Measurements from ENCODE around the gene PCNX3. TPM values are rescaled to one million over a fixed set of nuclear protein-coding genes. Genes with fewer than 3 reads are reported as not detected.

PCNX3 gene
- total RNA-seq, 1 donor from 2014 or later = 35.9 TPM

- no peak overlapping the region for H3K4me3 ChIP-seq (ENCODE audit: low read depth, low read length)
- no peak for TF ChIP-seq CTCF (conservative IDR thresholded peaks at IDR 0.05; ENCODE audit: low read depth, low read length)
- DNase-seq (ENCODE audit: low read depth) = no peak
Observed at GRCh38 chr11:65586676-65587075, 28.9 kb upstream of the PCNX3 start.

- H3K4me3 ChIP-seq (ENCODE audit: low read depth, low read length) = no peak overlapping the region
- no peak for DNase-seq (ENCODE audit: low read depth)
- TF ChIP-seq CTCF (conservative IDR thresholded peaks at IDR 0.05; ENCODE audit: low read depth, low read length) = peak; percentile 63
Observed at GRCh38 chr11:65588199-65589054, 27.1 kb upstream of the PCNX3 start.

GRCh38 chr11:65589444-65590239 is 25.9 kb upstream of the PCNX3 start:
- H3K4me3 ChIP-seq (ENCODE audit: low read depth, low read length) = no peak overlapping the region
- no peak for DNase-seq (ENCODE audit: low read depth)
- TF ChIP-seq CTCF (conservative IDR thresholded peaks at IDR 0.05; ENCODE audit: low read depth, low read length) = no peak

DNA sequence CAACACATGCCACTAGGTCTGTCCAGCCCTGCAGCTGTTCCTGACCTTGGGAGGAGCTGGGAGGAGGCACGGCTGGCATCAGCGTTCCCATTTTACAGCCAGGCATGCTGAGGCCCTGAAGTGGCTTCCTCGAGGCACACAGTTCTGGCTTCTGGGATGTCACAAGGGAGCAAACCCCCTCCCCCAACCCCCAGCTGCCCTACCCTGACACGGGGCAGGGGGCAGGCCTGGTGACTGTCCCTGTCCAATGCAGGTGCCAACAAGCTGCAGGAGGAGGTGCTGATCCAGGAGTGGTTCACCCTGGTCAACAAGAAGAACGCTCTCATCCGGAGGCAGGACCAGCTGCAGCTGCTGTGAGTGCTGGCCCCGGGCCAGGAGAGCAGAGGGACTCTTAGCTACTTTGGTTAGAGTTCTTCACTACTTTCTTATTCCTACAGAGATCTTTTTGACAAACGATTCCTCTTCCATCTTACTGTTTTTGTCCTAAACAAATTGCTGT is 25.3 kb upstream of the PCNX3 start:
- no peak overlapping the region for H3K4me3 ChIP-seq (ENCODE audit: low read depth, low read length)
- DNase-seq (ENCODE audit: low read depth) = no peak
- TF ChIP-seq CTCF (conservative IDR thresholded peaks at IDR 0.05; ENCODE audit: low read depth, low read length) = no peak

DNA sequence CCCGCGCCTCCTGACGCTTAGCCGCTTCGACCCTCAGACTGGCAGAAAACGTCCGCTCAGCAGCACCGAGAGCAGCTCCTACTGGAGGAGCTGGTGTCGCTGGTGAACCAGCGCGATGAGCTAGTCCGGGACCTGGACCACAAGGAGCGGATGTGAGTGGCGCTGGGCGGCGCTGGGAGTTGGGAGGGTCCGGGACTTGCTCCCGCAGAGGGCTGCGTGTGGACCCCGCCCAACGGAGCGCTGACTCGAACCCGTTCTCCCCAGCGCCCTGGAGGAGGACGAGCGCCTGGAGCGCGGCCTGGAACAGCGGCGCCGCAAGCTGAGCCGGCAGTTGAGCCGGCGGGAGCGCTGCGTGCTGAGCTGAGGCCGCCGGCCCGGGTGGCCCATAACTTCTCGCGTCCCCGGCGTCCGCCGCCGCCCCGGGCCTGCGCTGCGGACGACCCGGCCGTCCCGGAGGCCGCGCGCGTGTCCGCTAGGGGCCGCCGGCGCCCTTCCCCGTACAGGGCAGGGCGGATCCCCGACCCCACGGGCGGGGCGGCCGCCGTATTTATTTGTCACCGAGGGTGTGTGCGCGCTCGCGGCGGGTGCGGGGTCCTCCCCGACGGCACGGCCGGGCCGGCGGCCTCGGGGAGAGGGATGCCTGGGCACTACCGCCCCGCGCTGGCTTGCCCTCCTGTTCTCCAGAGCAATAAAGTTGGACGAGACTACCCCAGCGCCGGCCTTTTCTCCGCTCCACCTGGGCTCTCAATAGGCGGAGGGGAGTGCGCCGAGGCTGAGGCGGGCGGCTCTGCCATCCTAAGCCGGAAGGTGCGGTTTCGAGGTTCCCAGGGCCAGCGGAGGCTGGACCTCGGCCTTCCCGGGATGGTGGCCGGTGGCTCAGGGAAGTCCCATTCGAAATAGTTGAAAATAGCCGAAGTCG is 23.4 kb upstream of the PCNX3 start:
- H3K4me3 ChIP-seq (ENCODE audit: low read depth, low read length) = no peak overlapping the region
- TF ChIP-seq CTCF (conservative IDR thresholded peaks at IDR 0.05; ENCODE audit: low read depth, low read length) = no peak
- no peak for DNase-seq (ENCODE audit: low read depth)

GRCh38 chr11:65592858-65593517 is 22.6 kb upstream of the PCNX3 start:
- TF ChIP-seq CTCF (conservative IDR thresholded peaks at IDR 0.05; ENCODE audit: low read depth, low read length) = no peak
- no peak for DNase-seq (ENCODE audit: low read depth)
- H3K4me3 ChIP-seq (ENCODE audit: low read depth, low read length) = no peak overlapping the region

Measured in epithelial cell of proximal tubule (primary cell).